HG02885 (cell line): ENCODE results near the gene TRIM44.

Experiments
- ATAC-seq: cut with Tn5 transposase; IDR thresholded peaks from one replicate; pipeline ENCODE4 v1.9.1; 2021; ENCODE audit warnings: mild to moderate bottlenecking; ENCODE audit not compliant: unreplicated experiment, poor library complexity

The TRIM44 gene

GRCh38 chr11:35784699-35785098 lies 122.1 kb downstream of the TRIM44 start:
- ATAC-seq, result peak; percentile 59

GRCh38 chr11:35785287-35786167 lies 123.0 kb downstream of the TRIM44 start:
- peak; percentile 44 for ATAC-seq

GRCh38 chr11:35786188-35786587 lies 123.6 kb downstream of the TRIM44 start:
- ATAC-seq, result no peak

GRCh38 chr11:35787013-35787504 lies 124.5 kb downstream of the TRIM44 start:
- no peak for ATAC-seq

GRCh38 chr11:35787626-35788025 lies 125.1 kb downstream of the TRIM44 start:
- ATAC-seq, result no peak

GRCh38 chr11:35791088-35791958 lies 128.7 kb downstream of the TRIM44 start:
- ATAC-seq, result no peak

GRCh38 chr11:35792148-35792845 lies 129.7 kb downstream of the TRIM44 start:
- no peak for ATAC-seq

- ATAC-seq, result no peak
Measured at GRCh38 chr11:35792846-35793192, 130.2 kb downstream of the TRIM44 start.

- ATAC-seq, result no peak
Measured at GRCh38 chr11:35794333-35794732, 131.8 kb downstream of the TRIM44 start.

GRCh38 chr11:35794850-35795249 lies 132.3 kb downstream of the TRIM44 start:
- ATAC-seq, result no peak

GRCh38 chr11:35796562-35796961 lies 134.0 kb downstream of the TRIM44 start:
- no peak for ATAC-seq

GRCh38 chr11:35798423-35798822 lies 135.8 kb downstream of the TRIM44 start:
- ATAC-seq, result no peak

GRCh38 chr11:35798983-35799382 lies 136.4 kb downstream of the TRIM44 start:
- ATAC-seq, result no peak

- no peak for ATAC-seq
Measured at GRCh38 chr11:35799655-35800054, 137.1 kb downstream of the TRIM44 start.

- ATAC-seq, result peak; percentile 52
Measured at GRCh38 chr11:35800970-35801953, 138.7 kb downstream of the TRIM44 start.

GRCh38 chr11:35802221-35802620 lies 139.6 kb downstream of the TRIM44 start:
- ATAC-seq, result no peak

- ATAC-seq, result no peak
Measured at GRCh38 chr11:35802672-35803071, 140.1 kb downstream of the TRIM44 start.

- no peak for ATAC-seq
Measured at GRCh38 chr11:35803115-35803514, 140.5 kb downstream of the TRIM44 start.

- ATAC-seq, result no peak
Measured at GRCh38 chr11:35804451-35805040, 142.0 kb downstream of the TRIM44 start.
